ENCODE data around the gene ATP8A1. TPM values are rescaled to one million over a fixed set of nuclear protein-coding genes. Genes with fewer than 3 reads are reported as not detected.
A peak's percentile ranks its signal among the peaks of the same experiment; 100 is the strongest.

The ATP8A1 gene
- total and polyA plus RNA-seq, 5 experiments from 2014 or later = 17.5 to 117 (median 31.1) TPM

- H3K36me3 Mint-ChIP-seq = peaks cover 0 to 3% (median 0%) of the 10 kb centered on the region in 3 donors
- no peaks in the 10 kb centered on the region for H3K27me3 Mint-ChIP-seq
- DNase-seq (no peak), ATAC-seq (no peak)
- H3K4me3 Mint-ChIP-seq = peak overlapping the region in 3 of 10 donors; percentile 34 to 61 (median 40)
- H3K9me3 Mint-ChIP-seq = no peaks in the 10 kb centered on the region
- H3K27ac Mint-ChIP-seq = peak overlapping the region in 3 of 10 donors; percentile 7 to 61 (median 26)
- peaks cover 44 to 95% (median 92%) of the 10 kb centered on the region in 4 donors for H3K4me1 Mint-ChIP-seq
- POLR2A ChIA-PET = interaction anchor here (1.1 to 6.5 kb wide), 2 partner anchors 19 to 167 kb away, joined by 3 to 38 read pairs; partner anchors contain the start of gene ATP8A1
These were observed 19.0 kb downstream of the ATP8A1 start for GRCh38 chr4:42637867-42638266.

GRCh38 chr4:42637104-42637503 is 19.8 kb downstream of the ATP8A1 start:
- Mint-ChIP-seq H3K27me3 (no peaks in the 10 kb centered on the region), H3K27ac (peak overlapping the region in 6 of 10 donors; percentile 1 to 85 (median 26)), H3K9me3 (no peaks in the 10 kb centered on the region), H3K36me3 (peaks cover 0 to 3% (median 0%) of the 10 kb centered on the region in 3 donors), H3K4me3 (peak overlapping the region in 8 of 10 donors; percentile 2 to 65 (median 12)), H3K4me1 (peaks cover 39 to 95% (median 90%) of the 10 kb centered on the region in 4 donors)
- POLR2A ChIA-PET = interaction anchor here (1.0 to 6.5 kb wide), 3 partner anchors 8 to 168 kb away, joined by 3 to 38 read pairs (median 3); partner anchors contain the start of gene ATP8A1
- ATAC-seq (no peak), DNase-seq (no peak)

- Mint-ChIP-seq H3K4me3 (peak overlapping the region in 9 of 10 donors; percentile 1 to 65 (median 34)), H3K9me3 (no peaks in the 10 kb centered on the region), H3K36me3 (peaks cover 0 to 3% (median 0%) of the 10 kb centered on the region in 3 donors), H3K27ac (peak overlapping the region in 5 of 10 donors; percentile 26 to 85 (median 61)), H3K4me1 (peaks cover 39 to 95% (median 90%) of the 10 kb centered on the region in 4 donors), H3K27me3 (no peaks in the 10 kb centered on the region)
- POLR2A ChIA-PET = interaction anchor here (1.0 to 6.5 kb wide), 2 partner anchors 9 to 20 kb away, joined by 3 to 38 read pairs; partner anchors contain the start of gene ATP8A1
- DNase-seq (no peak), ATAC-seq (peak in 1 of 2 donors; percentile 9)
These were observed 20.3 kb downstream of the ATP8A1 start for GRCh38 chr4:42636645-42636949.

- Mint-ChIP-seq H3K36me3 (peaks cover 0 to 3% (median 0%) of the 10 kb centered on the region in 3 donors), H3K4me1 (peaks cover 41 to 95% (median 91%) of the 10 kb centered on the region in 4 donors), H3K4me3 (peak overlapping the region in 2 of 10 donors; percentile 3 to 6), H3K27me3 (no peaks in the 10 kb centered on the region), H3K9me3 (no peaks in the 10 kb centered on the region), H3K27ac (peak overlapping the region in 9 of 10 donors; percentile 5 to 80 (median 46))
- POLR2A ChIA-PET = interaction anchor here (0.6 to 6.5 kb wide), 5 partner anchors 10 to 39 kb away, joined by 3 to 38 read pairs (median 3); partner anchors contain the start of gene ATP8A1
- DNase-seq (no peak), ATAC-seq (no peak)
These were observed 23.1 kb downstream of the ATP8A1 start for GRCh38 chr4:42633605-42634388.

GRCh38 chr4:42632653-42633382 is 24.1 kb downstream of the ATP8A1 start:
- Mint-ChIP-seq H3K4me1 (peaks cover 39 to 95% (median 91%) of the 10 kb centered on the region in 4 donors), H3K36me3 (peaks cover 0 to 3% (median 0%) of the 10 kb centered on the region in 3 donors), H3K27me3 (no peaks in the 10 kb centered on the region), H3K9me3 (no peaks in the 10 kb centered on the region), H3K4me3 (peak overlapping the region in 1 of 10 donors; percentile 5), H3K27ac (peak overlapping the region; percentile 11 to 80 (median 55))
- DNase-seq = no peak
- ATAC-seq = peak in 1 of 2 donors; percentile 22
- POLR2A ChIA-PET = interaction anchor here (6.5 kb wide), 1 partner anchor 24 kb away, joined by 38 read pairs; the partner anchor contains the start of gene ATP8A1

- no peak for ATAC-seq
- POLR2A ChIA-PET = interaction anchor here (1.4 to 8.3 kb wide), 2 partner anchors 25 to 44 kb away, joined by 3 to 120 read pairs; partner anchors contain the start of gene ATP8A1
- Mint-ChIP-seq H3K4me1 (peaks cover 41 to 95% (median 91%) of the 10 kb centered on the region in 4 donors), H3K36me3 (peaks cover 0 to 3% (median 3%) of the 10 kb centered on the region in 3 donors), H3K27ac (peak overlapping the region; percentile 18 to 98 (median 94)), H3K27me3 (no peaks in the 10 kb centered on the region), H3K4me3 (peak overlapping the region in 4 of 10 donors; percentile 20 to 61 (median 33)), H3K9me3 (no peaks in the 10 kb centered on the region)
- DNase-seq = no peak
These were observed 26.0 kb downstream of the ATP8A1 start for GRCh38 chr4:42630908-42631307.

GRCh38 chr4:42628740-42629139 is 28.2 kb downstream of the ATP8A1 start:
- DNase-seq (no peak), ATAC-seq (no peak)
- Mint-ChIP-seq H3K9me3 (no peaks in the 10 kb centered on the region), H3K4me1 (peaks cover 41 to 95% (median 83%) of the 10 kb centered on the region in 4 donors), H3K4me3 (peak overlapping the region; percentile 68 to 88 (median 82)), H3K27me3 (no peaks in the 10 kb centered on the region), H3K36me3 (peaks cover under 1 to 19% (median 8%) of the 10 kb centered on the region in 3 donors), H3K27ac (peak overlapping the region; percentile 94 to 100 (median 98))
- POLR2A ChIA-PET = interaction anchor here (0.5 to 8.3 kb wide), 10 partner anchors 14 to 188 kb away, joined by 3 to 120 read pairs (median 4); partner anchors contain the start of gene ATP8A1

- POLR2A ChIA-PET = interaction anchor here (0.5 to 8.3 kb wide), 10 partner anchors 14 to 189 kb away, joined by 3 to 120 read pairs (median 4); partner anchors contain the start of gene ATP8A1
- DNase-seq (peak; percentile 19 to 92 (median 78)), ATAC-seq (peak; percentile 90 to 93)
- Mint-ChIP-seq H3K9me3 (peaks cover 0 to 2% (median 0%) of the 10 kb centered on the region in 9 donors), H3K27me3 (no peaks in the 10 kb centered on the region), H3K4me1 (peaks cover 40 to 92% (median 78%) of the 10 kb centered on the region in 4 donors), H3K27ac (peak overlapping the region; percentile 94 to 100 (median 98)), H3K36me3 (peaks cover 7 to 26% (median 7%) of the 10 kb centered on the region in 3 donors), H3K4me3 (peak overlapping the region; percentile 68 to 88 (median 82))
These were observed 28.8 kb downstream of the ATP8A1 start for GRCh38 chr4:42627885-42628646.

- POLR2A ChIA-PET = interaction anchor here (0.7 to 8.3 kb wide), 4 partner anchors 16 to 42 kb away, joined by 3 to 120 read pairs (median 7); partner anchors contain the start of gene ATP8A1
- H3K4me3 Mint-ChIP-seq = peak overlapping the region; percentile 48 to 88 (median 82)
- ATAC-seq (no peak), DNase-seq (no peak)
- peaks cover 41 to 86% (median 74%) of the 10 kb centered on the region in 4 donors for H3K4me1 Mint-ChIP-seq
- H3K27ac Mint-ChIP-seq = peak overlapping the region; percentile 94 to 100 (median 98)
- peaks cover 0 to 2% (median 0%) of the 10 kb centered on the region in 9 donors for H3K9me3 Mint-ChIP-seq
- H3K36me3 Mint-ChIP-seq = peaks cover 4 to 40% (median 11%) of the 10 kb centered on the region in 3 donors
- no peaks in the 10 kb centered on the region for H3K27me3 Mint-ChIP-seq
These were observed 30.2 kb downstream of the ATP8A1 start for GRCh38 chr4:42626629-42627146.

GRCh38 chr4:42625329-42625728 is 31.6 kb downstream of the ATP8A1 start:
- peaks cover 10 to 53% (median 16%) of the 10 kb centered on the region in 3 donors for H3K36me3 Mint-ChIP-seq
- peaks cover 0 to 2% (median 0%) of the 10 kb centered on the region in 9 donors for H3K9me3 Mint-ChIP-seq
- peak overlapping the region in 2 of 10 donors; percentile 19 to 33 for H3K4me3 Mint-ChIP-seq
- POLR2A ChIA-PET = interaction anchor here (8.3 kb wide), 1 partner anchor 31 kb away, joined by 120 read pairs; the partner anchor contains the start of gene ATP8A1
- no peaks in the 10 kb centered on the region for H3K27me3 Mint-ChIP-seq
- DNase-seq = no peak
- ATAC-seq = no peak
- H3K4me1 Mint-ChIP-seq = peaks cover 34 to 80% (median 64%) of the 10 kb centered on the region in 4 donors
- H3K27ac Mint-ChIP-seq = peak overlapping the region in 7 of 10 donors; percentile 34 to 98 (median 95)

- peaks cover 17 to 60% (median 23%) of the 10 kb centered on the region in 3 donors for H3K36me3 Mint-ChIP-seq
- ATAC-seq (no peak), DNase-seq (no peak)
- H3K4me3 Mint-ChIP-seq = no peak overlapping the region
- H3K4me1 Mint-ChIP-seq = peaks cover 33 to 72% (median 56%) of the 10 kb centered on the region in 4 donors
- H3K27ac Mint-ChIP-seq = peak overlapping the region in 2 of 10 donors; percentile 63 to 95
- POLR2A ChIA-PET = interaction anchor here (0.7 to 8.3 kb wide), 2 partner anchors 10 to 32 kb away, joined by 3 to 120 read pairs; partner anchors contain the start of gene ATP8A1
- H3K9me3 Mint-ChIP-seq = peaks cover 0 to 2% (median 0%) of the 10 kb centered on the region in 9 donors
- H3K27me3 Mint-ChIP-seq = no peaks in the 10 kb centered on the region
These were observed 32.4 kb downstream of the ATP8A1 start for GRCh38 chr4:42624551-42624950.
